Forelimb muscle (tissue), 1 donor: ENCODE results near the gene SCFD2. TPM values are rescaled to one million over a fixed set of nuclear protein-coding genes. Genes with fewer than 3 reads are reported as not detected.
A peak's percentile ranks its signal among the peaks of the same experiment; 100 is the strongest.
"Not testable (repeated sequence)": the region's sequence is repeated elsewhere in the genome, so short reads cannot be mapped to it uniquely, and the experiment has no call there.

Experiments
- DNase-seq: peaks from one replicate; pipeline ENCODE4 v3.0.0-alpha.2; 2013; ENCODE audit warnings: low read depth
- polyA plus RNA-seq: library from polyadenylated mRNA; unstranded; fragments of 120-200 nt; gene quantifications from one replicate; pipeline ENCODE4 v1.2.1, GENCODE V29; 2013; ENCODE audit not compliant: insufficient read length

SCFD2 gene
- polyA plus RNA-seq, 1 donor, result 10.6 TPM

GRCh38 chr4:53238352-53238751 is 127.5 kb downstream of the SCFD2 start:
- DNase-seq, result not testable (repeated sequence)

DNA sequence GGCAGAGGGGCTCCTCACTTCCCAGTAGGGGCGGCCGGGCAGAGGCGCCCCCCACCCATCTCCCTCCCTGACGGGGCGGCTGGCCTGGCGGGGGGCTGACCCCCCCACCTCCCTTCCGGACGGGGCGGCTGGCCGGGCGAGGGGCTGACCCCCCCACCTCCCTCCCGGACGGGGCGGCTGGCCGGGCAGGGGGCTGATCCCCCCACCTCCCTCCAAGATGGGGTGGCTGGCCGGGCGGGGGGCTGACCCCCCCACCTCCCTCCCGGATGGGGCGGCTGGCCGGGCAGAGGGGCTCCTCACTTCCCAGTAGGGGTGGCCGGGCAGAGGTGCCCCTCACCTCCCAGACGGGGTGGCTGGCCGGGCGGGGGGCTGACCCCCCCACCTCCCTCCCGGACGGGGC is 128.1 kb downstream of the SCFD2 start:
- DNase-seq, result not testable (repeated sequence)

DNA sequence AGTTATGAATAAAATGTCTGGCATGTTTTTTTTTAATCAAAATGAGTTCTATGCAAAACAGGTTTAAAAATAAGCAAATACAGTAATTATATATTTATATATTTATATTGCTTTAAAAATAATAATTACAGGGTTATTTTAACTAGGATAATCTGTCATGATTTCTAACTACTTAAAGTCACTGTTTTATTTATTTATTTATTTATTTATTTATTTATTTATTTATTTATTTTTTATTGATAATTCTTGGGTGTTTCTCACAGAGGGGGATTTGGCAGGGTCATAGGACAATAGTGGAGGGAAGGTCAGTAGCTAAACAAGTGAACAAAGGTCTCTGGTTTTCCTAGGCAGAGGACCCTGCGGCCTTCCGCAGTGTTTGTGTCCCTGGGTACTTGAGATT is 129.2 kb downstream of the SCFD2 start:
- not testable (repeated sequence) for DNase-seq

DNA sequence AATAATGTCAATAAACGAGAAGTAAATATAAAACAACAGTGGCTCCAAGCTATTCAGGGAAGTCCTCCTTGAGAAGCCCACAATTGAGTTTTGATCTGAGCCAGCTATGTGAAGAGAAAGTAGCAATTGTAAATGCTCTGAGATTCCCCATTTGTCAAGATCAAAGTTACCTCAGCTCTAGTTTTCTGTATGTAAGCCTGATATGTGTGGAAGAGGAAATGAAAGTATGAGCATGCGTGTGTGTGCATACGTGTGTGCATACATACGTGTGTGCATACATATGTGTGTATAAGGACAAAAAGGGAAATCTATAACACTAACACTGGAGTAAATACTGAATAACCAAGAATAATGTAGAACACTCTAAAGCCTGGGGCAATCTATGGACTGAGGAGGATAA is 130.3 kb downstream of the SCFD2 start:
- no peak for DNase-seq

DNA sequence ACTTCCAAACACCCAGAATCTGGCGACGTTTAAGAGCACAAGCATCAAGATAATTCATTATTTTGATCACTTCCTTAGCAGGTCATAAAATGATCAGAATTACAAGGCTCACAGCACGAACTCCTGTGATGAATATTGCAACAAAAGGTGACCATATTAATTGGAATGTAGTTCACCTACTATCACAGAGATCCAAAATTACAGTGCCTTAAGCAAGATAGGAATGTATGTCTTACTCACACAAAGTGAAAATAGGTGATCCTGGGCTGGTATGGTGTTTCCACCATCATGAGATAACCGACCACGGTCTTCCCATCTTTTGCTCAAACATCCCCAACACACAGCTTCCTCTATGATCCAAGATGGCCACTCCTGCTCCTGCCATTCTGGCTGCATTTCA is 131.2 kb downstream of the SCFD2 start:
- DNase-seq, result no peak

DNA sequence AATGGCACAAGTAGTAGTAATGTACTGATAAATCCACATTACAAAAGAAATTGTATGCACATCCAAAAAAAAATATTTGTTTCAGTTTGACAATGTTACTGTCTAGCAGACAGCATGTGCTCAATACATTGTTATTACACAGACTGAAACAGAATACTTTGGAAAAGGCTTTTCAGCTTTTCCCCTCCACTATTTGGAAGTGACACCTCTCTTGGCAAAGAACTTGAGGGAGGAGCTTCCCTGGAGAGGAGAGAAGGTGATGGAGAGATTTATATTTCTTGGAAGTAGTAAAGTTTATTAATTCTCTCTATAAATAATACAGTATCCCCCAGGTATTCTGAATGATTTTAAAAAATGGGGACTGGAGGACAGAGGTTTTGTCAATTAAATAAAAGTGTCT is 131.8 kb downstream of the SCFD2 start:
- DNase-seq, result no peak

DNA sequence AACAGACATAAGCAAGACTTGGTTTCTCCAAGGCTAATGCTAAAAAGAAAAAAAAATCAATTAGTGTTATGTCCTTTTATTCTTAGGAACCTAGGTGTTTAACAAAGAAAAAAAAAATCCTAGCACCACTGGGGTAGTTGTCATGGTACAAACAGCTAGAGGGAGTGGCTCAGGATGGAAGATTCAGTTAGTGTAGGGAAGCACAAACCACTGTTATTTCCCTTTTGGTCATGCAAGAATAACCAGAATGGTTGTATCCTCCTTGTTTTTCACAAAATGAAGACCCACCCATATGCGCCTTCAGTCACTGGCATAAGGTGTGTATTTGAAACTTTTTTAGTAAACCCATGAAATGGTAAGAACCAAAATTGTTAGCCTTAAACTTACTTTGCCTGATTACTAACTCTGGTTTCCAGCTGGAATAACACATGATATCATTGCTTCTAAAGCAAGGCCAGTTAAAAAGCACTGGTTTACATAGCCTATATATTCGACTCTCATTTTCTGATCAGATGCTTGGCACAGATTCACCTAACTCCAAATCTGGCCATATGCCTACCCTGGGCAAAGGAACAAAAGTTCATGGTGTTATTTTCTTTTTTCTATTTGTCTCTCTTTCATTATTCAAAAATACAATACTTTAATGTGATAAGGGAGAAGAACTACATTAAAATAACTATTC is 132.6 kb downstream of the SCFD2 start:
- DNase-seq, result no peak

DNA sequence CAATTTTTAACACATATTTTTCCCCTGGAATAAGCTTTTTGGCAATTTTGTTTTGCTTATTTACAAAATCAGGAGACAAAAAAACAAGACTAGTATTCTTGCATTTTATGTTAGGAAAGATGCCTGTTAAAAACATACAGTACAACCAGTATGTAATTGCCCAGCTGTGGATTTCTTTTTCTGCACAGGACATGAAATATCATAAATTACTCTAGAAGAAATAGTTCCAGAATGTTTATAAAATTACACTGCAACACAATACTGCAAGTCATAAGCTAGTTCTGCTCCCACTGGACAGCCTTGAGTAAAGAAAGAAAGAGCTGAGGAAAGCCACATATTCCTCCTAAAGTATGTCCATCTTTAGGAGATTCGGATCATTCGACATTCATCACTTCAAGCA is 133.5 kb downstream of the SCFD2 start:
- DNase-seq, result no peak

DNA sequence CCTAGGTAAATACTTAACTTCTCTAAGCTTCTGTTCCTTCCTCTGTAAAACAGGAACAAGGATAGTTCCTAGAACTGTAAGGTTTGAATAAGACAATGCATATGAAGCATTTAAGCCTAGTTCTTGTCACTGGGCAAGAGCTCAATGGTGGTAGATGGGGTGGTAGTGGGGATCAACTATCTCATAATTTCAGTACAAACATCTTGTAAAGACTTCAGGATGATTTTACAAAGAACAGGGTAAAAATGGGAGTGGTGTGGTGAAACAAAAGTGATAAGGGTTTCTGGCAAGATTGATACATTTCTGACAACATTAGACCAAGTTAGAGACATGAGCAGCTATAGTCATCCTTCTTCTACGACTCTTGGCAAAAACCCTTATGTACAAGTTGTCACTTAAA is 137.8 kb downstream of the SCFD2 start:
- no peak for DNase-seq

DNA sequence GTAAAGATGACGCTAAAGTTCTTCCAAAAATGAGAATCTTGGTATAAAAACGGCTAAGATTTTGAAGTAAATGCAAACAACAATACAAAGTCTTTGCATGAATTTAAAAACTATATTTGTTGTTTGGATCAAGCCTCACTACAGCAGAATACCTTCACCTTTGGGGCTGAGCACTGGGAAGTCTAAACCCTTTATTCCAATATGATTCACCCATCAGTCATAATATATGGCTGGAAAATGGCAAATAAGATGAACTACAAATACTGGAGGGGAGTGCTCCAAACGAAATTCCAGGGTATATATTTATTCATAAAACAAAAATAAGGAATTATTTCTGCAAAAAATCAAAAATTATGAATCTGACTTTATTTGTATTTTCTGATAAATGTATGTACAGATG is 138.4 kb downstream of the SCFD2 start:
- no peak for DNase-seq

GRCh38 chr4:53221832-53222480 is 143.9 kb downstream of the SCFD2 start:
- no peak for DNase-seq

- DNase-seq, result not testable (repeated sequence)
These were observed 146.7 kb downstream of the SCFD2 start for GRCh38 chr4:53219148-53219547.

GRCh38 chr4:53208753-53209152 is 157.1 kb downstream of the SCFD2 start:
- no peak for DNase-seq

GRCh38 chr4:53205970-53206369 is 159.9 kb downstream of the SCFD2 start:
- DNase-seq, result no peak

GRCh38 chr4:53199356-53199755 is 166.5 kb downstream of the SCFD2 start:
- DNase-seq, result no peak

DNA sequence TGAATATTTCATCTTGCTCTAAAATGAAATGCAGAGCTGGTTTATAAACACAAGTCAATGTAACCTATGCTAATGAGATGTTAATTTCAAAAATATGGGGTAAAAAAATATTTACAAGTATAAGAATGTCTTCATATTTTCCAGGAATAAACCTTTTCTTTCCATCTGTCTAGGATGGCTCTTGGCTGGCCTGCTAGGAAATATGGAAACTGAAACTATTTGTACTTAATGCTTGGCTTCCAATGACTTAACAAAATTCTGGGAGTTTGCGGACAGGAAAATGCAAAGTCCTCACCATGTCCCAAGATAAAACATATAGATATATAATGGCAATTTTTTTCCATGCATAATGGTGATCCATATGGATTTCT is 168.1 kb downstream of the SCFD2 start:
- DNase-seq, result no peak

GRCh38 chr4:53196882-53197771 is 168.7 kb downstream of the SCFD2 start:
- DNase-seq, result peak; percentile 86

DNA sequence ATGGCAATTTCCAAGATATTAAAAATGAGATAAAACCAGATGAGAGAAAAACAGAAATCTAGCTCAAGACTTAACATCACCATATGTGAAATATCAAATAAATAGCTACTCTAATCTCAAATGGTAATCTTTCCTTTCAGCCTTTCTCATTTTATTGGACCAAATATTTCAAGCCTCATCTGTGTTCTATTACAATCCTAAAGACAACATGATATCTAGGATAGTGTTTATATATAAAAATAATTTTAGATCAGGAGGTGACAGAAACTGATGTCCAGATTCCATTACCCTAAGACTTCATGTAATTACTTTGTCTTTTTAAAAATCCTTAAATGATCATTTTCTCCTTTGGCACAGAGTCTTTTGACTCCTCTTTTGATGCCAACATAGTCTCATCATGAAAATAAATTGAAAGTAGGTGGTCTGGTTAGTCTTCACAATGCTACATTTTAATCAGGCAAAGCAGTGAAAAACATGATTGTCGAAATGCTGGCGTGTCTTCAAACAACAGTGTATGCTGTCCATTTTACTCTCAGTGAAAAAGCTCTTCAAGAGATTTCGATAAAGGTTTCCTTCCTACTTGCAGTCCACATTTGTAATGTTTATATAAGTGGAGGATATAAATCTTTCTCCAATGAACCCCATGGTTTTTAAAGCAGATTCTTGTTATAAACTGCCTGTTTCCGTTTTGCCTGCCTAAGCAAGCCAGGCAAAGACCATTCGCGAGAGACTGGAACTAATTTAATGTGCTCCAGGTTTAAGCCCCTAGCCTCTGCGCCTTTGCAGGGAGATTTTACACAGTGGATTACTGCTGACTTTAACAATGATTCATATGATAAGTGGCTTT is 169.8 kb downstream of the SCFD2 start:
- DNase-seq, result no peak

DNA sequence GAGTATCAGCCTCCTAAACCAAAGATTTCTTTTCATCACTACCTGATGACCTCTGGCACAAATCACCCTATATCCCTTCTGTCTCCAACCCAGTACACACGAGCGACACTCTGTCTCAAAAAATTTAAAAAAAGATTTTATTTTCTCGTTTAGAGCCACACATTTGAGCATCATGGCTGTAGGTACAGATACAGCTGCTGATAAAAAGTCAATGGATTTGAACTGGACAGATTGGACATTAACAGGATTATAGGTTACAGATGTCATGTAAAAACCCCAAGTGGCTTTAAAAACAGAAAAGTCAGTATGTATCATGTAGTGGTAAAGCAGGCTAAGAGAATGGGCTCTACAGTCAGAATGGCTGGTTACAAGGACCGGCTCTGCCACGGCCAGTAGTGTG is 171.1 kb downstream of the SCFD2 start:
- DNase-seq, result no peak

GRCh38 chr4:53193111-53193510 is 172.8 kb downstream of the SCFD2 start:
- DNase-seq, result no peak

- no peak for DNase-seq
These were observed 173.4 kb downstream of the SCFD2 start for GRCh38 chr4:53192496-53192895.

DNA sequence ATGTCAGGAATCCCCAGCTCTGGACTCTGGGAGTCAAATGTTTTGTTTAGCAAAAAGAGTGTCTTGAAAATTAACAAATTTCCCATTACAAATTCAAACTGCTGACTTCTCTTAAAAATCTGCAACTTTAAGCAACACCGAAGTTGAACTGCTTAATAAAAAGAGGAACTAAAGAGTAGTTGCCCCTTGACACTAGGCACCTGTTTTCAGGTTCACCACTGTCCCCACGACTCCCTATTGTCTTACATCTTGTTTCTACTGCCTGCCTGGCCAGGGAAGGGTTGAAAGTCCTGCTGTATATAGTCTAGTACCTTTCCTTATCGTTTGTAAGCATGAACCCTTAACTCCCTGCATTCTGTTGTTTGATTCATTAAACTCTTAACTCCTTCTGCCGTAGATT is 173.9 kb downstream of the SCFD2 start:
- no peak for DNase-seq
